HG02588 (cell line): ENCODE measurements around the gene REEP2.
A peak's percentile ranks its signal among the peaks of the same experiment; 100 is the strongest.

Experiments used
- ATAC-seq: cut with Tn5 transposase; IDR thresholded peaks from one replicate; pipeline ENCODE4 v1.9.1; 2021; ENCODE audit warnings: mild to moderate bottlenecking, moderate library complexity; ENCODE audit not compliant: unreplicated experiment

REEP2 gene

DNA sequence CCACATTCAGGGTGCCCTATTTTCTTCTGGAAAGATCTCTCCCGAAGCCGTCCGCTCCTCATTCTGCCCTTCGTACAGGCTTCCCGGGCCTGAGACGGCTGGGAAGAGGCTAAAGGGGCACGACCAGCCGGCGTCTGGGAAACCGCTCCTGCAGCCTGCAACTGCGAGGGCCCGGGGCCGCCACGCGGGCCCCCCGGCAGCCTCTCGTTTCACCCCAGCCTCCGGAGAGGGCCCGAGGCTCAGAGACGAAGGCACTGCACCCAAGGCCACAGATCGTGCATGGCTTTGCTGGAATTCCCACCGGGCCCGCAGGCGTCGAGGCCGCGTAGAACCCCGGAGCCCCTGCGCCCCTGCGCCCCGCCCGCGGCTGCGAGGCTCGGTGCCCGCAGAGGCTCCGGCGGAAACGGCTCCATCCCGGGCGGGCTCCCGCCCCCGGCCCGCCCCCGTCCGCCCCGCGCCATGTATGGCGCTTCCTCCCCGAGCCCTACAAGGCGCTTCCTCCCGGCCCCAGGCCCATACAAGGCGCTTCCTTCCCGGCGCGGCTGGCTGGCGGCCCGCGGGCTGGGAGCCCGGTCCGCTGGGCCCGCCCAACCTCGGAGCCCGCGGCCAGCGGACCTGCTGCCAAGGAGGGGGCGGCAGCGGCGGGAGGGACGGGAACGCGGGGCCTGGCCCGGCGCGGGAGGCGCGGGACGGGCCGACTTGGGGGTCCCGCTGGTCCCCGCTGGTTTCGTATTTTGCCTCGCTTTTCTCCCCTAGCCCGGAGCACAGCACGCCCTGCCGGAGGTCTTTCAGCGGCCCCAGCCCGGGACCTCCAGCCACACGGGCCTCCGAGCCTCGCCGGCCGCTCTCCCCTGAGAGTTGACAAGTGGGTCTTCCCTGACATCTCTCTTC is 53.1 kb downstream of the REEP2 start:
- peak; percentile 99 for ATAC-seq

DNA sequence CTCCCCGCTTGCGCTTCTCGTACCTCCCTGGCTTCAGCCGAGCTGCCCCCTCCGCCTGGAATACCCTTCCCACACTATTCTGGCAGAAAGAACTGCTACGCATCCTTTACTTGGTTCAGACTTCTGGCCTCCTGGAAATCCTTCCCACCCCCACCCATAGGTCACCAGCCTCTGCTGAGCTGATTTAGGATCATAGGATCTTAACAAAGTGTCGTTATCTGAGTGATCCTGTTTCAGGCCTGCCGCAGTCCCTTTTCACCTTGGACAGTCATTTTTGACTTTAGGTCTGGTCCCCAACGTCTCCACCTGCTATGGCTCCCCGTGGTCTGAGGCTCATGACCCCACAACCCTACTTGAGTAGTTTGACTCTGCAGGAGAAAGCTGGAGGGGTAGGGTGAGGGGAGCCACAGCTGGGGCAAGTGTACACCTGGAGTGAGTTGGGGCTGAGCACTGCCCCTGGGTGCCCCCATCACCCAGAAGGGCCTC is 53.7 kb downstream of the REEP2 start:
- no peak for ATAC-seq

GRCh38 chr5:138495351-138495750 is 56.5 kb downstream of the REEP2 start:
- no peak for ATAC-seq
